ENCODE results near the gene EHD1. TPM values are rescaled to one million over a fixed set of nuclear protein-coding genes. Genes with fewer than 3 reads are reported as not detected.
A peak's percentile ranks its signal among the peaks of the same experiment; 100 is the strongest.

Gene EHD1
- total and polyA plus RNA-seq, 2 donors (not counting 1 experiment from before 2014, with no cell fraction given), result 71.3 to 240 TPM

- Histone ChIP-seq H3K9me3 (ENCODE audit: control insufficient read depth, insufficient read depth, low read depth, low read length) (no peaks in the 10 kb centered on the region), H3K36me3 (ENCODE audit: control insufficient read depth, insufficient read depth, low read length) (peaks cover 11% of the 10 kb centered on the region)
These were observed 10.5 kb downstream of the EHD1 start for GRCh38 chr11:64867748-64868462.

GRCh38 chr11:64866173-64866491, 12.3 kb downstream of the EHD1 start:
- H3K79me2 ChIP-seq (ENCODE audit: control insufficient read depth, insufficient read depth, low read length), result peaks cover 84% of the 10 kb centered on the region
- H3K4me1 ChIP-seq (ENCODE audit: control insufficient read depth, extremely low read depth, insufficient read depth, low read length), result peaks cover 68% of the 10 kb centered on the region
- TF ChIP-seq EZH2 (IDR thresholded peaks at IDR 0.05; ENCODE audit: low read length, missing control alignments) (no peak), CTCF (conservative IDR thresholded peaks at IDR 0.05 in 1 of 2, IDR thresholded peaks at IDR 0.05 in 1 of 2; ENCODE audit: low read depth in 1 of 2, low read length in 2 of 2) (no peak)
- no peaks in the 10 kb centered on the region for H4K20me1 ChIP-seq (ENCODE audit: control insufficient read depth, extremely low read depth, insufficient read depth, low read length)
- no peaks in the 10 kb centered on the region for H3K9me3 ChIP-seq (ENCODE audit: control insufficient read depth, insufficient read depth, low read depth, low read length)
- DNase-seq (ENCODE audit: low read depth in 2 of 2), result no peak
- peaks cover 3% of the 10 kb centered on the region for H3K36me3 ChIP-seq (ENCODE audit: control insufficient read depth, insufficient read depth, low read length)
- no peak overlapping the region for H3K4me3 ChIP-seq (replicated peaks in 1 of 4; ENCODE audit: control extremely low read depth in 1 of 4, insufficient read depth in 1 of 4, low read depth in 3 of 4, low read length in 4 of 4)
- H3K27ac ChIP-seq (ENCODE audit: insufficient read depth, low read length), result peak overlapping the region; percentile 99
- no peak overlapping the region for H2AFZ ChIP-seq (ENCODE audit: low read length)
- no peaks in the 10 kb centered on the region for H3K27me3 ChIP-seq (ENCODE audit: control insufficient read depth, insufficient read depth, low read length)
- H3K9ac ChIP-seq (ENCODE audit: insufficient read depth, low read length), result no peak overlapping the region
- no peak overlapping the region for H3K4me2 ChIP-seq (ENCODE audit: extremely low read depth, insufficient read depth, low read length)

More at GRCh38 chr11:64867748-64868462, 10.5 kb downstream of the EHD1 start:
- DNase-seq (ENCODE audit: low read depth in 2 of 2), result peak in 1 of 2 donors; percentile 54
- Histone ChIP-seq H3K4me2 (ENCODE audit: extremely low read depth, insufficient read depth, low read length) (peak overlapping the region; percentile 78), H3K27me3 (ENCODE audit: control insufficient read depth, insufficient read depth, low read length) (no peaks in the 10 kb centered on the region), H3K4me1 (ENCODE audit: control insufficient read depth, extremely low read depth, insufficient read depth, low read length) (peaks cover 75% of the 10 kb centered on the region), H3K4me3 (replicated peaks in 1 of 4; ENCODE audit: control extremely low read depth in 1 of 4, insufficient read depth in 1 of 4, low read depth in 3 of 4, low read length in 4 of 4) (no peak overlapping the region), H4K20me1 (ENCODE audit: control insufficient read depth, extremely low read depth, insufficient read depth, low read length) (no peaks in the 10 kb centered on the region), H3K27ac (ENCODE audit: insufficient read depth, low read length) (peak overlapping the region; percentile 82), H3K9ac (ENCODE audit: insufficient read depth, low read length) (no peak overlapping the region), H2AFZ (ENCODE audit: low read length) (no peak overlapping the region), H3K79me2 (ENCODE audit: control insufficient read depth, insufficient read depth, low read length) (peaks cover 83% of the 10 kb centered on the region)
- no peak for TF ChIP-seq EZH2 (IDR thresholded peaks at IDR 0.05; ENCODE audit: low read length, missing control alignments)
- TF ChIP-seq CTCF (conservative IDR thresholded peaks at IDR 0.05 in 1 of 2, IDR thresholded peaks at IDR 0.05 in 1 of 2; ENCODE audit: low read depth in 1 of 2, low read length in 2 of 2), result no peak

GRCh38 chr11:64865286-64866172, 12.9 kb downstream of the EHD1 start:
- TF ChIP-seq EZH2 (IDR thresholded peaks at IDR 0.05; ENCODE audit: low read length, missing control alignments) (no peak), CTCF (conservative IDR thresholded peaks at IDR 0.05 in 1 of 2, IDR thresholded peaks at IDR 0.05 in 1 of 2; ENCODE audit: low read depth in 1 of 2, low read length in 2 of 2) (no peak)
- Histone ChIP-seq H3K4me3 (replicated peaks in 1 of 4; ENCODE audit: control extremely low read depth in 1 of 4, insufficient read depth in 1 of 4, low read depth in 3 of 4, low read length in 4 of 4) (peak overlapping the region in 2 of 4 experiments; percentile 20 to 33), H3K36me3 (ENCODE audit: control insufficient read depth, insufficient read depth, low read length) (peaks cover 4% of the 10 kb centered on the region), H3K79me2 (ENCODE audit: control insufficient read depth, insufficient read depth, low read length) (peaks cover 81% of the 10 kb centered on the region), H2AFZ (ENCODE audit: low read length) (no peak overlapping the region), H4K20me1 (ENCODE audit: control insufficient read depth, extremely low read depth, insufficient read depth, low read length) (no peaks in the 10 kb centered on the region), H3K27ac (ENCODE audit: insufficient read depth, low read length) (peak overlapping the region; percentile 99), H3K4me2 (ENCODE audit: extremely low read depth, insufficient read depth, low read length) (peak overlapping the region; percentile 76), H3K27me3 (ENCODE audit: control insufficient read depth, insufficient read depth, low read length) (no peaks in the 10 kb centered on the region), H3K9me3 (ENCODE audit: control insufficient read depth, insufficient read depth, low read depth, low read length) (no peaks in the 10 kb centered on the region), H3K4me1 (ENCODE audit: control insufficient read depth, extremely low read depth, insufficient read depth, low read length) (peaks cover 62% of the 10 kb centered on the region), H3K9ac (ENCODE audit: insufficient read depth, low read length) (peak overlapping the region; percentile 75)
- peak; percentile 85 to 95 for DNase-seq (ENCODE audit: low read depth in 2 of 2)

All from fibroblast of lung (primary cell).